ENCODE data around the gene CDKAL1.

GRCh38 chr6:21131406-21131805, 597.1 kb downstream of the CDKAL1 start:
- no peak for TF ChIP-seq CTCF (IDR thresholded peaks at IDR 0.05; ENCODE audit: insufficient read depth, low read length)
- TF ChIP-seq POLR2AphosphoS5 (IDR thresholded peaks at IDR 0.05; ENCODE audit: low read depth), result no peak
- no peak for TF ChIP-seq REST (IDR thresholded peaks at IDR 0.05; ENCODE audit: insufficient replicate concordance, low read depth)
- TF ChIP-seq GABPA (IDR thresholded peaks at IDR 0.05; ENCODE audit: low read depth), result no peak
- TF ChIP-seq SPI1 (IDR thresholded peaks at IDR 0.05; ENCODE audit: borderline replicate concordance, low read depth), result no peak
